ENCODE results near the gene NMU.

NMU gene

DNA sequence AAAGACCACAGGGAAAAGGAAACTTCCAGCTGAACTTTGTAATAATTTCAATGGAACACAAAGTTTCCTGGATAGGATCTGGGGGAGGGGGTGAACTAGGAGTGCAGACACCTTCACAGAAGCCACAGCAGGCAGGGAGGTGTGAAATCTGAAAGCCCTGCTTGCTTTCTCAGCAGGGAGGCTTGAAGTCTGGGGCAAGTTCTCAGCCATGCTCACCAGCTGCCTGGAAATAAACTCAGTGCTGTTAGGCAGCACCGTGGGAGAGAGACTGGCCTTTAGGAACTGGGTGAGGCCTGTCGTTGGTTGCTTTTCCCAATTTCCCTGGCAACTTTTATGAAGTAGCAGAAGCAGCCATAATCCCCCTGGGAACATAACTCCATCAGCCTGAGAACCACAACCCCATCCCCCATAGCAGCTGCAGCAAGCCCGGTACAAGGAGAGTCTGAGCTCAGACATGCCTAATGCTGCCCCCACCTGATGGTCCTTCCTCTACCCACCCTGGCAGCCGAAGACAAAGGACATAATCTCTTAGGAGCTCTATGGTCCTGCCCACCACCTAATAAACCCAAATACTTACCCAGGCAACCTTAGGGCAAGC, 39.2 kb upstream of the NMU start:
- no peaks in the 10 kb centered on the region for H3K36me3 ChIP-seq (ENCODE audit: control insufficient read depth, insufficient read depth, low read length)
- no peaks in the 10 kb centered on the region for H3K4me1 ChIP-seq
- H3K4me2 ChIP-seq (ENCODE audit: low read length) = no peak overlapping the region
- no peaks in the 10 kb centered on the region for H3K27me3 ChIP-seq (ENCODE audit: control insufficient read depth, insufficient read depth, low read length)
- H2AFZ ChIP-seq = no peak overlapping the region
- peaks cover 2% of the 10 kb centered on the region for H3K9me3 ChIP-seq (ENCODE audit: control insufficient read depth, low read length)
- H3K79me2 ChIP-seq = no peaks in the 10 kb centered on the region
- H3K4me3 ChIP-seq (ENCODE audit: low read depth, low read length) = no peak overlapping the region
- no peak overlapping the region for H3K9ac ChIP-seq
- H3K27ac ChIP-seq = no peak overlapping the region
- TF ChIP-seq, protein P1, sequence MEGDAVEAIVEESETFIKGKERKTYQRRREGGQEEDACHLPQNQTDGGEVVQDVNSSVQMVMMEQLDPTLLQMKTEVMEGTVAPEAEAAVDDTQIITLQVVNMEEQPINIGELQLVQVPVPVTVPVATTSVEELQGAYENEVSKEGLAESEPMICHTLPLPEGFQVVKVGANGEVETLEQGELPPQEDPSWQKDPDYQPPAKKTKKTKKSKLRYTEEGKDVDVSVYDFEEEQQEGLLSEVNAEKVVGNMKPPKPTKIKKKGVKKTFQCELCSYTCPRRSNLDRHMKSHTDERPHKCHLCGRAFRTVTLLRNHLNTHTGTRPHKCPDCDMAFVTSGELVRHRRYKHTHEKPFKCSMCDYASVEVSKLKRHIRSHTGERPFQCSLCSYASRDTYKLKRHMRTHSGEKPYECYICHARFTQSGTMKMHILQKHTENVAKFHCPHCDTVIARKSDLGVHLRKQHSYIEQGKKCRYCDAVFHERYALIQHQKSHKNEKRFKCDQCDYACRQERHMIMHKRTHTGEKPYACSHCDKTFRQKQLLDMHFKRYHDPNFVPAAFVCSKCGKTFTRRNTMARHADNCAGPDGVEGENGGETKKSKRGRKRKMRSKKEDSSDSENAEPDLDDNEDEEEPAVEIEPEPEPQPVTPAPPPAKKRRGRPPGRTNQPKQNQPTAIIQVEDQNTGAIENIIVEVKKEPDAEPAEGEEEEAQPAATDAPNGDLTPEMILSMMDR (IDR thresholded peaks at IDR 0.05) = no peak

DNA sequence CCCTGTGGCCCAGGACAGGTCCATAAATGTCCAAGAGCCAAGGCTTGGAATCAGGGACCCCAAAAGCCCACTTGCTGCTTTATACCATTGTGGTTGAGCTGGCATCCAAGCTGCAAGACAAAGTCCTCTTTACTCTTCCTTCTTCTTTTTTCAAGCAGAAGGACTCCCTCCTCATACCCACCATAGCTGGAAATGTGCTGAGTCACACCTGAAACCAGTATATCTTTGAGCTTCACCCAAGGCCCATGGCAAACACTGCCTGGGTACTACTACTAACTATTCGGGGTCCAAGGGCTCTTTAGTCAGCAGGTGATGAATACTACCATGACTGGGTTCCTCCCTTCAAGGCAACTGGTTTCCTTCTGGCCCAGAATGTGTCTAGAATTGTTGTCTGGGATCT, 37.3 kb upstream of the NMU start:
- H3K4me2 ChIP-seq (ENCODE audit: low read length) = no peak overlapping the region
- H3K36me3 ChIP-seq (ENCODE audit: control insufficient read depth, insufficient read depth, low read length) = no peaks in the 10 kb centered on the region
- no peak overlapping the region for H3K27ac ChIP-seq
- H3K79me2 ChIP-seq = no peaks in the 10 kb centered on the region
- peaks cover 2% of the 10 kb centered on the region for H3K9me3 ChIP-seq (ENCODE audit: control insufficient read depth, low read length)
- no peaks in the 10 kb centered on the region for H3K4me1 ChIP-seq
- no peak overlapping the region for H2AFZ ChIP-seq
- TF ChIP-seq, protein P1 (IDR thresholded peaks at IDR 0.05) = no peak
- no peak overlapping the region for H3K4me3 ChIP-seq (ENCODE audit: low read depth, low read length)
- no peaks in the 10 kb centered on the region for H3K27me3 ChIP-seq (ENCODE audit: control insufficient read depth, insufficient read depth, low read length)
- no peak overlapping the region for H3K9ac ChIP-seq

DNA sequence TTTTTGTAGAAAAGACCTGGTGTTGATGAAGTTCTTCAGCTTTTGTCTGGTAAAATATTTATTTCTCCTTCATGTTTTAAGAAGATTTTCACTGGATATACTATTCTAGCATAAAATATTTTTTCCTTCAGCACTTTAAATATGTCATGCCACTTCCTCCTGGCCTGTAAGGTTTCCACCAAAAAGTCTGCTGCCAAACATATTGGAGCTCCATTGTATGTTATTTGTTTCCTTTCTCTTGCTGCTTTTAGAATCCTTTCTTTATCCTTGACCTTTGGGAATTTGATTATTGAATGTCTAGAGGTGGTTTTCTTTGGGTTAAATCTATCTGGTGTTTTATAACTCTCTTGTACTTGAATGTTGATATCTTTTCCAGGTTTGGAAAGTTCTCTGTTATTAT, 35.6 kb upstream of the NMU start:
- Histone ChIP-seq H3K79me2 (no peaks in the 10 kb centered on the region), H3K36me3 (ENCODE audit: control insufficient read depth, insufficient read depth, low read length) (no peaks in the 10 kb centered on the region), H3K9me3 (ENCODE audit: control insufficient read depth, low read length) (peaks cover 2% of the 10 kb centered on the region), H3K4me3 (ENCODE audit: low read depth, low read length) (no peak overlapping the region), H2AFZ (no peak overlapping the region), H3K4me2 (ENCODE audit: low read length) (no peak overlapping the region), H3K27ac (no peak overlapping the region), H3K27me3 (ENCODE audit: control insufficient read depth, insufficient read depth, low read length) (no peaks in the 10 kb centered on the region), H3K9ac (no peak overlapping the region), H3K4me1 (no peaks in the 10 kb centered on the region)
- TF ChIP-seq, protein P1 (IDR thresholded peaks at IDR 0.05) = no peak

DNA sequence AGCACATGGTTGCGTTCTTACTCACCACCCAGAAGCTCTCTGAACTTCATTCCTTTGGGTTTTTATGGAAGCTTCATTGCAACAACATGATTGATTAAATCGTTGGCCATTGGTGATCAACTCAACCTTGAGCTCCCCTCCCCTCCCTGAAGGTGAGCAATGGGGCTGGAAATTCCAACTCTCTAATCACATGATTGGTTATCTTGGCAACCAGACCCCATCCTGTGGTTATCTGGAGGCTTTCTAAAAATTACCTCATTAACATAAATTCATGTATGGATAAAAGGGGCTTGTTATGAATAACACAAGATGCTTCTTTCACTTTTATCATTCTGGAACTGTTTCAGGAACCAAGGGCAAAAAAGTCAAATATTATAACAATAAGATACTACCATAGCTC, 34.6 kb upstream of the NMU start:
- no peak overlapping the region for H3K9ac ChIP-seq
- H3K9me3 ChIP-seq (ENCODE audit: control insufficient read depth, low read length) = peaks cover 2% of the 10 kb centered on the region
- no peak overlapping the region for H3K4me3 ChIP-seq (ENCODE audit: low read depth, low read length)
- no peaks in the 10 kb centered on the region for H3K36me3 ChIP-seq (ENCODE audit: control insufficient read depth, insufficient read depth, low read length)
- H3K4me2 ChIP-seq (ENCODE audit: low read length) = no peak overlapping the region
- TF ChIP-seq, protein P1 (IDR thresholded peaks at IDR 0.05) = no peak
- no peak overlapping the region for H2AFZ ChIP-seq
- no peak overlapping the region for H3K27ac ChIP-seq
- no peaks in the 10 kb centered on the region for H3K4me1 ChIP-seq
- no peaks in the 10 kb centered on the region for H3K27me3 ChIP-seq (ENCODE audit: control insufficient read depth, insufficient read depth, low read length)
- H3K79me2 ChIP-seq = no peaks in the 10 kb centered on the region

DNA sequence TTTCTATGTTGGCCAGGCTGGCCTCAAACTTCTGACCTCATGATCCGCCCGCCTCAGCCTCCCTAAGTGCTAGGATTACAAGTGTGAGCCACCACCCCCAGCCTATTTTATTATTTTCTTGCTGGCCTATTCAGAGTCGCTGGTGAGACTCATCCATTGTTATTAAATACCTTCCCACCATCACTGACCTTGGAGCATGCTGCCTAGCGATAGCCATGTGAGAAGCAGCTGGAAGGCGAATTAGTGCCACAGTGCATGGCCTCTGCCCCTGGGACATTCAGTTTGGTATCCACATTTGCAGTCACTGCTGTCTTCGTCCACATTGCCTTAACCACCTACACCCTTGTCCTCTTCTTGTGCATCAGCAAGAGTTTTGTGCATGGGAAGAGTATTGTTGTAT, 32.4 kb upstream of the NMU start:
- H3K4me1 ChIP-seq = no peaks in the 10 kb centered on the region
- TF ChIP-seq, protein P1 (IDR thresholded peaks at IDR 0.05) = no peak
- no peak overlapping the region for H3K9ac ChIP-seq
- H3K36me3 ChIP-seq (ENCODE audit: control insufficient read depth, insufficient read depth, low read length) = no peaks in the 10 kb centered on the region
- H3K4me2 ChIP-seq (ENCODE audit: low read length) = no peak overlapping the region
- H3K79me2 ChIP-seq = no peaks in the 10 kb centered on the region
- no peaks in the 10 kb centered on the region for H3K27me3 ChIP-seq (ENCODE audit: control insufficient read depth, insufficient read depth, low read length)
- H2AFZ ChIP-seq = no peak overlapping the region
- H3K4me3 ChIP-seq (ENCODE audit: low read depth, low read length) = no peak overlapping the region
- H3K9me3 ChIP-seq (ENCODE audit: control insufficient read depth, low read length) = peaks cover 2% of the 10 kb centered on the region
- no peak overlapping the region for H3K27ac ChIP-seq

Measured in parathyroid adenoma (tissue), 2 donors.